Measurements from ENCODE around the gene SRA1. TPM values are rescaled to one million over a fixed set of nuclear protein-coding genes. Genes with fewer than 3 reads are reported as not detected.
A peak's percentile ranks its signal among the peaks of the same experiment; 100 is the strongest.

SRA1 gene
- total RNA-seq, 3 donors from 2014 or later (not counting 1 experiment from before 2014, with no cell fraction given): 42.2 to 66.4 (median 59.4) TPM

DNA sequence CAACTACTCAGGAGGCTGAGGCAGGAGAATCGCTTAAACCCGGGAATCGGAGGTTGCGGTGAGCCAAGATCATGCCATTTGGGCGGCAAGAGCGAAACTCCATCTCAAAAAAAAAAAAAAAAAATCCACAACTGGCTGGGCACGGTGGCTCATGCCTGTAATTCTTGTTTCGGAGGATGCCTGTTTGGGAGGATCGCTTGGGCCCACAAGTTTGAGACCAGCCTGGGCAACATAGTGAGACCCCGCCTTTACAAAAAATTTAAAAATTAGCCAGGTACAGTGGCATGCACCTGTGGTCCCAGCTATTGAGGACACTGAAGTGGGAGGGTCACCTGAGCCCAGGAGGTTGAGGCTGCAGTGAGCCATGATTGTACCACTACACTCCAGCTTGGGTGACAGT is 11.7 kb downstream of the SRA1 start:
- peaks cover 30% of the 10 kb centered on the region for H3K4me1 ChIP-seq (ENCODE audit: control insufficient read depth, insufficient read depth, low read length)
- WGBS (ENCODE audit: insufficient coverage): over 99% methylated on average over 10 of the region's 10 CpGs

DNA sequence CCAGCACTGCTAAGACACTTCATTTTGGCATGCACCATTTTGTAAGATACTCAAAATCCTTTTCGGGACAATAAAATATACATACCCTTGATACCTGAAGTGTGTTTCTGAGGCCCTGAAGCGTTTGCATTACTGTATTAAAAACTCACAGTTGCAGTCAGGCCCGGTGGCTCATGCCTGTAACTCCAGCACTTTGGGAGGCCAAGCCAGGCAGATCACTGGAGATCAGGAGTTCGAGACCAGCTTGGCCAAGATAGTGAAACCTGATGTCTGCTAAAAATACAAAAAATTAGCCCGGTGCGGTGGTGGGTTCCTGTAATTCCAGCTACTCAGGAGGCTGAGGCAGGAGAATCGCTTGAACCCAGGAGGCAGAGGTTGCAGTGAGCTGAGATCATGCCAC is 12.3 kb downstream of the SRA1 start:
- no peak overlapping the region for H3K4me3 Mint-ChIP-seq
- peaks cover 32% of the 10 kb centered on the region for H3K36me3 ChIP-seq (ENCODE audit: control insufficient read depth, insufficient read depth, low read length)

More for the DNA sequence above, 11.7 kb downstream of the SRA1 start:
- H3K27me3 Mint-ChIP-seq (ENCODE audit: low read depth in 2 of 2): no peaks in the 10 kb centered on the region
- Histone ChIP-seq H3K9me3 (ENCODE audit: control insufficient read depth, insufficient read depth, low read length) (no peaks in the 10 kb centered on the region), H3K4me3 (ENCODE audit: low read length) (no peak overlapping the region), H3K36me3 (ENCODE audit: control insufficient read depth, insufficient read depth, low read length) (peaks cover 32% of the 10 kb centered on the region), H3K27me3 (ENCODE audit: control insufficient read depth, insufficient read depth, low read length) (no peaks in the 10 kb centered on the region), H3K27ac (ENCODE audit: low read length) (no peak overlapping the region)
- H3K27ac Mint-ChIP-seq: peak overlapping the region in 1 of 2 donors; percentile 87
- H3K4me1 Mint-ChIP-seq: peaks cover 26 to 28% of the 10 kb centered on the region in 2 donors
- no peak for ATAC-seq
- peaks cover under 1% of the 10 kb centered on the region for H3K36me3 Mint-ChIP-seq
- TF ChIP-seq, protein P1, sequence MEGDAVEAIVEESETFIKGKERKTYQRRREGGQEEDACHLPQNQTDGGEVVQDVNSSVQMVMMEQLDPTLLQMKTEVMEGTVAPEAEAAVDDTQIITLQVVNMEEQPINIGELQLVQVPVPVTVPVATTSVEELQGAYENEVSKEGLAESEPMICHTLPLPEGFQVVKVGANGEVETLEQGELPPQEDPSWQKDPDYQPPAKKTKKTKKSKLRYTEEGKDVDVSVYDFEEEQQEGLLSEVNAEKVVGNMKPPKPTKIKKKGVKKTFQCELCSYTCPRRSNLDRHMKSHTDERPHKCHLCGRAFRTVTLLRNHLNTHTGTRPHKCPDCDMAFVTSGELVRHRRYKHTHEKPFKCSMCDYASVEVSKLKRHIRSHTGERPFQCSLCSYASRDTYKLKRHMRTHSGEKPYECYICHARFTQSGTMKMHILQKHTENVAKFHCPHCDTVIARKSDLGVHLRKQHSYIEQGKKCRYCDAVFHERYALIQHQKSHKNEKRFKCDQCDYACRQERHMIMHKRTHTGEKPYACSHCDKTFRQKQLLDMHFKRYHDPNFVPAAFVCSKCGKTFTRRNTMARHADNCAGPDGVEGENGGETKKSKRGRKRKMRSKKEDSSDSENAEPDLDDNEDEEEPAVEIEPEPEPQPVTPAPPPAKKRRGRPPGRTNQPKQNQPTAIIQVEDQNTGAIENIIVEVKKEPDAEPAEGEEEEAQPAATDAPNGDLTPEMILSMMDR (IDR thresholded peaks at IDR 0.05): no peak
- intact Hi-C loops (cut with micrococcal nuclease): loop anchor here (5.0 kb wide), 1 partner anchor 157 kb away; the partner anchor contains the start of gene ZMAT2
- no peak for DNase-seq
- no peak overlapping the region for H3K4me3 Mint-ChIP-seq
- no peaks in the 10 kb centered on the region for H3K9me3 Mint-ChIP-seq

DNA sequence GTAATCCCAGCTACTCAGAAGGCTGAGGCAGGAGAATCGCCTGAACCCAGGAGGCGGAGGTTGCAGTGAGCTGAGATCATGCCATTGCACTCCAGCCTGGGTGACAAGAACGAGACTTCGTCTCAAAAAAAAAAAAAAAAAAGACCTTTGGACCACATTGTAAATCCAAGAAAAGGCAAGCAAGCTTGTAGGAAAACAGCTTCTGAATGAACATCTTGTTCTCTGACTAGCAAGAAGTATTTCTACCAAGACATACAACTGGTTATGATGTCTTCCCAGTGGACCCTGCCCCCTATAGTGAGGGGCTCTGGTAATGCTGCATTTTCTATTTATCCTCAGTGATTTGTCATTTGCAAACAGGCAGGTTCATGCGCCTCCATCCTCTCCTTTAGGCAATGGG is 14.3 kb downstream of the SRA1 start:
- Histone ChIP-seq H3K9me3 (ENCODE audit: control insufficient read depth, insufficient read depth, low read length) (no peaks in the 10 kb centered on the region), H3K27ac (ENCODE audit: low read length) (no peak overlapping the region), H3K36me3 (ENCODE audit: control insufficient read depth, insufficient read depth, low read length) (peaks cover 41% of the 10 kb centered on the region), H3K27me3 (ENCODE audit: control insufficient read depth, insufficient read depth, low read length) (no peaks in the 10 kb centered on the region), H3K4me1 (ENCODE audit: control insufficient read depth, insufficient read depth, low read length) (peaks cover 12% of the 10 kb centered on the region), H3K4me3 (ENCODE audit: low read length) (no peak overlapping the region)
- Mint-ChIP-seq H3K4me3 (no peak overlapping the region), H3K27me3 (ENCODE audit: low read depth in 2 of 2) (no peaks in the 10 kb centered on the region), H3K4me1 (peaks cover 4 to 9% of the 10 kb centered on the region in 2 donors), H3K27ac (no peak overlapping the region), H3K36me3 (no peaks in the 10 kb centered on the region), H3K9me3 (no peaks in the 10 kb centered on the region)
- WGBS (ENCODE audit: insufficient coverage): 97% methylated on average over 4 of the region's 5 CpGs
- TF ChIP-seq, protein P1 (IDR thresholded peaks at IDR 0.05): no peak
- ATAC-seq: no peak
- DNase-seq: no peak
- intact Hi-C loops (cut with micrococcal nuclease): no loop called here

More for the DNA sequence above, 12.3 kb downstream of the SRA1 start:
- Mint-ChIP-seq H3K9me3 (no peaks in the 10 kb centered on the region), H3K27ac (peak overlapping the region in 1 of 2 donors; percentile 25), H3K36me3 (no peaks in the 10 kb centered on the region), H3K27me3 (ENCODE audit: low read depth in 2 of 2) (no peaks in the 10 kb centered on the region), H3K4me1 (peaks cover 23 to 27% of the 10 kb centered on the region in 2 donors)
- TF ChIP-seq, protein P1 (IDR thresholded peaks at IDR 0.05): no peak
- ATAC-seq (no peak), DNase-seq (no peak)
- H3K4me3 ChIP-seq (ENCODE audit: low read length): no peak overlapping the region
- peaks cover 30% of the 10 kb centered on the region for H3K4me1 ChIP-seq (ENCODE audit: control insufficient read depth, insufficient read depth, low read length)
- no peaks in the 10 kb centered on the region for H3K27me3 ChIP-seq (ENCODE audit: control insufficient read depth, insufficient read depth, low read length)
- intact Hi-C loops (cut with micrococcal nuclease): loop anchor here (5.0 kb wide), 1 partner anchor 157 kb away; the partner anchor contains the start of gene ZMAT2
- WGBS (ENCODE audit: insufficient coverage): 96% methylated on average over 7 of the region's 7 CpGs
- no peak overlapping the region for H3K27ac ChIP-seq (ENCODE audit: low read length)
- no peaks in the 10 kb centered on the region for H3K9me3 ChIP-seq (ENCODE audit: control insufficient read depth, insufficient read depth, low read length)

DNA sequence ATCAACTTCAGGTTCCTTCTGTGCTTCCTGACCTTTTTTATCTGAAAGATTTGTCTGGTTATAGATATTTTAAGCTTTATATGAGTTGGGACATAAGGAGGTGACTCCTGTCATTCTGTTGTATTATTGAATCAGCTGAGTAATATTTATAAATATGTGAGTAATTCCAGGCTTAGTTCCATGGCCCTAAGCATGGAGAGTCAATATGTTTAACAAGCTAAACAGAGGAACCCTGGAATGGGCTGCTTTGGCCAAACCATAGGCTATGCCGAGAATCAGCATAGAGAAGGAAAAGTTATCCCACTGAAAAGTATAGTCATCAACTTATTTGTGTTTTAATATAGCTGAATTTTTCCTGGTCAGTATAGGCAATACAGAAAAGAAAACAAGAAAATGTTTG is 17.0 kb downstream of the SRA1 start:
- Histone ChIP-seq H3K27ac (ENCODE audit: low read length) (no peak overlapping the region), H3K4me3 (ENCODE audit: low read length) (no peak overlapping the region), H3K4me1 (ENCODE audit: control insufficient read depth, insufficient read depth, low read length) (no peaks in the 10 kb centered on the region), H3K27me3 (ENCODE audit: control insufficient read depth, insufficient read depth, low read length) (no peaks in the 10 kb centered on the region), H3K9me3 (ENCODE audit: control insufficient read depth, insufficient read depth, low read length) (no peaks in the 10 kb centered on the region), H3K36me3 (ENCODE audit: control insufficient read depth, insufficient read depth, low read length) (peaks cover 57% of the 10 kb centered on the region)
- WGBS (ENCODE audit: insufficient coverage): 88% methylated on average over 1 of the region's 1 CpG
- ATAC-seq (no peak), DNase-seq (no peak)
- TF ChIP-seq, protein P1 (IDR thresholded peaks at IDR 0.05): no peak
- H3K36me3 Mint-ChIP-seq: no peaks in the 10 kb centered on the region
- peak overlapping the region in 1 of 2 donors; percentile 18 for H3K27ac Mint-ChIP-seq
- intact Hi-C loops (cut with micrococcal nuclease): no loop called here
- H3K4me3 Mint-ChIP-seq: no peak overlapping the region
- H3K27me3 Mint-ChIP-seq (ENCODE audit: low read depth in 2 of 2): no peaks in the 10 kb centered on the region
- peaks cover 0 to 2% of the 10 kb centered on the region in 2 donors for H3K4me1 Mint-ChIP-seq
- no peaks in the 10 kb centered on the region for H3K9me3 Mint-ChIP-seq

All from natural killer cell (primary cell).